Kidney (tissue), 14 donors: ENCODE measurements around the gene NEU3. TPM values are rescaled to one million over a fixed set of nuclear protein-coding genes. Genes with fewer than 3 reads are reported as not detected.
"Not testable (repeated sequence)": the region's sequence is repeated elsewhere in the genome, so short reads cannot be mapped to it uniquely, and the experiment has no call there.

Experiments
- DNase-seq, 5 donors: peaks; one replicate each; pipeline ENCODE4 v3.0.0-alpha.2; 2013 to 2020
- FAIRE-seq: peaks from 2 replicates; lab custom pipeline; 2012; peaks lifted over from hg19 to GRCh38; lab: Jason Lieb, UNC
- H3K27ac ChIP-seq, 2 donors: one replicate each; pipeline ENCODE4 v1.7.0; 2013; ENCODE audit warnings: low read depth in 2 of 2, low read length in 2 of 2, inconsistent platforms in 1 of 2
- H3K27me3 ChIP-seq: one replicate; pipeline ENCODE4 v1.7.1; 2013; ENCODE audit warnings: low read length, inconsistent platforms; ENCODE audit not compliant: control insufficient read depth, insufficient read depth
- H3K36me3 ChIP-seq, 3 donors: one replicate each; pipeline versions ENCODE4 v1.7.0 to v1.7.1; 2013; ENCODE audit warnings: low read length in 3 of 3, control low read depth in 1 of 3, inconsistent platforms in 1 of 3; ENCODE audit not compliant: insufficient read depth in 3 of 3, control insufficient read depth in 2 of 3
- H3K4me1 ChIP-seq, 3 donors: one replicate each; pipeline versions ENCODE4 v1.7.0 to v1.7.1; 2013; ENCODE audit warnings: low read length in 3 of 3, inconsistent platforms in 1 of 3, low read depth in 1 of 3; ENCODE audit not compliant: control insufficient read depth in 2 of 3, insufficient read depth in 2 of 3
- H3K4me3 ChIP-seq, 3 donors: one replicate each; pipeline versions ENCODE4 v1.7.0 to v1.8.1; 2013; ENCODE audit warnings: low read length in 3 of 3, control low read depth in 1 of 3, inconsistent platforms in 1 of 3
- H3K9ac ChIP-seq, 3 donors: one replicate each; pipeline versions ENCODE4 v1.7.0 to v1.7.1; 2013; ENCODE audit warnings: low read length in 3 of 3, control low read depth in 1 of 3, inconsistent platforms in 1 of 3
- H3K9me3 ChIP-seq, 3 donors: one replicate each; pipeline versions ENCODE4 v1.7.0 to v1.7.1; 2013; ENCODE audit warnings: low read length in 3 of 3, control low read depth in 1 of 3, inconsistent platforms in 1 of 3; ENCODE audit not compliant: control insufficient read depth in 2 of 3, insufficient read depth in 1 of 3
- CTCF ChIP-seq: IDR thresholded peaks from 3 replicates; pipeline ENCODE4 v1.5.1; 2012; ENCODE audit warnings: mild to moderate bottlenecking, moderate library complexity, borderline replicate concordance; ENCODE audit not compliant: insufficient read depth; ENCODE audit errors: extremely low read depth
- intact Hi-C: fragments of 100-400 bp; cut with DNase I; formaldehyde crosslinking; loops from one replicate; pipeline ENCODE4 v1.11.1; 2022
- polyA plus RNA-seq: library from polyadenylated mRNA; stranded (reverse); fragments of 350-450 nt; fragmentation: Illumina TruSeq; extraction: RNeasy Lipid Tissue Mini Kit (QIAGEN cat#74804); gene quantifications from one replicate; pipeline ENCODE4 v1.2.3, GENCODE V29; 2014; ENCODE audit warnings: low read depth, low replicate concordance; ENCODE audit not compliant: insufficient read depth
- total RNA-seq: library from RNA; stranded (reverse); fragmentation: NEBNext Ultra II Directional; extraction: Animal tissue kit (Norgen Biotek cat#: 25700); gene quantifications from one replicate; pipeline ENCODE4 v1.2.1, GENCODE V29; 2021
- donor health status: control.
- donor health status: control.
- donor health status: control.
- donor health status: control.
- donor health status: control.
- donor health status: DM: yes; HTN: yes; CAD: no.
- donor health status: Normal renal cell carcinoma (clear cell type).

Gene NEU3
- total and polyA plus RNA-seq, 2 donors from 2014 or later = 2.8 to 13.2 TPM

- H3K9me3 ChIP-seq = no peaks in the 10 kb centered on the region
- DNase-seq (no peak), FAIRE-seq (no peak)
- no peak for TF ChIP-seq CTCF
- H3K4me1 ChIP-seq = no peaks in the 10 kb centered on the region
- H3K27ac ChIP-seq = no peak overlapping the region
- H3K4me3 ChIP-seq = no peak overlapping the region
- H3K9ac ChIP-seq = no peak overlapping the region
- H3K36me3 ChIP-seq = no peaks in the 10 kb centered on the region
- no peaks in the 10 kb centered on the region for H3K27me3 ChIP-seq
- intact Hi-C loops = no loop called here
These were observed 58.5 kb downstream of the NEU3 start for GRCh38 chr11:75047191-75047590.

GRCh38 chr11:75049501-75050266 lies 61.0 kb downstream of the NEU3 start:
- intact Hi-C loops, H3K4me3 ChIP-seq, H3K27me3 ChIP-seq, DNase-seq, H3K27ac ChIP-seq, FAIRE-seq, H3K9me3 ChIP-seq, H3K4me1 ChIP-seq, H3K9ac ChIP-seq, H3K36me3 ChIP-seq: not testable (repeated sequence)

GRCh38 chr11:75050516-75050915 lies 61.8 kb downstream of the NEU3 start:
- H3K4me1 ChIP-seq = no peaks in the 10 kb centered on the region
- H3K9me3 ChIP-seq = peaks cover 0 to 2% (median 0%) of the 10 kb centered on the region in 3 donors
- FAIRE-seq (no peak), DNase-seq (no peak)
- no peak overlapping the region for H3K4me3 ChIP-seq
- no peak overlapping the region for H3K9ac ChIP-seq
- H3K36me3 ChIP-seq = no peaks in the 10 kb centered on the region
- TF ChIP-seq CTCF = no peak
- no peaks in the 10 kb centered on the region for H3K27me3 ChIP-seq
- intact Hi-C loops = no loop called here
- H3K27ac ChIP-seq = no peak overlapping the region

DNA sequence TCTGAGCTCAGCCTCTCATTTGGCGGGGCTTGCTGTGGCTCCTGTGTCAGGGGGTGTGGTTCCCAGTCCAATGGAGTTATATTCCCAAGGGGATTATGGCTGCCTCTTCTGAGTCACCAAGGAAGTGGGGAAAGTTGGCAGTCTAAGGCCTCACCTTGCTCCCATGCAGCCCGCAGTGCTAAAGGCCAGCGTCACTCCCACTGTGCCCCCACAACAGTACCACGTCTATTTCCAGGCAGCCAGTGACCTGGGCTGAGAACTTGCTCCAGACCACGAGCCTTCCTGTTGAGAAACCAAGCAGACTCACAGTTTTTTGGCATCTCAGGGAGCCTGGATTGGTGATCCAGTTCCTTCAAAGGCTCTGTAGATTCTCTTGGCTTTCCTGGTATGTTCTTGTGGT lies 62.3 kb downstream of the NEU3 start:
- no peaks in the 10 kb centered on the region for H3K36me3 ChIP-seq
- no peak for TF ChIP-seq CTCF
- DNase-seq (no peak), FAIRE-seq (no peak)
- no peak overlapping the region for H3K4me3 ChIP-seq
- H3K27ac ChIP-seq = no peak overlapping the region
- H3K9me3 ChIP-seq = peaks cover 0 to 2% (median 0%) of the 10 kb centered on the region in 3 donors
- intact Hi-C loops = no loop called here
- no peak overlapping the region for H3K9ac ChIP-seq
- H3K27me3 ChIP-seq = no peaks in the 10 kb centered on the region
- no peaks in the 10 kb centered on the region for H3K4me1 ChIP-seq
